ENCODE results near the gene CFAP100. TPM values are rescaled to one million over a fixed set of nuclear protein-coding genes. Genes with fewer than 3 reads are reported as not detected.

CFAP100 gene
- total and polyA plus RNA-seq, 2 of the 4 experiments (the other 2 are of a cell fraction) = not detected

DNA sequence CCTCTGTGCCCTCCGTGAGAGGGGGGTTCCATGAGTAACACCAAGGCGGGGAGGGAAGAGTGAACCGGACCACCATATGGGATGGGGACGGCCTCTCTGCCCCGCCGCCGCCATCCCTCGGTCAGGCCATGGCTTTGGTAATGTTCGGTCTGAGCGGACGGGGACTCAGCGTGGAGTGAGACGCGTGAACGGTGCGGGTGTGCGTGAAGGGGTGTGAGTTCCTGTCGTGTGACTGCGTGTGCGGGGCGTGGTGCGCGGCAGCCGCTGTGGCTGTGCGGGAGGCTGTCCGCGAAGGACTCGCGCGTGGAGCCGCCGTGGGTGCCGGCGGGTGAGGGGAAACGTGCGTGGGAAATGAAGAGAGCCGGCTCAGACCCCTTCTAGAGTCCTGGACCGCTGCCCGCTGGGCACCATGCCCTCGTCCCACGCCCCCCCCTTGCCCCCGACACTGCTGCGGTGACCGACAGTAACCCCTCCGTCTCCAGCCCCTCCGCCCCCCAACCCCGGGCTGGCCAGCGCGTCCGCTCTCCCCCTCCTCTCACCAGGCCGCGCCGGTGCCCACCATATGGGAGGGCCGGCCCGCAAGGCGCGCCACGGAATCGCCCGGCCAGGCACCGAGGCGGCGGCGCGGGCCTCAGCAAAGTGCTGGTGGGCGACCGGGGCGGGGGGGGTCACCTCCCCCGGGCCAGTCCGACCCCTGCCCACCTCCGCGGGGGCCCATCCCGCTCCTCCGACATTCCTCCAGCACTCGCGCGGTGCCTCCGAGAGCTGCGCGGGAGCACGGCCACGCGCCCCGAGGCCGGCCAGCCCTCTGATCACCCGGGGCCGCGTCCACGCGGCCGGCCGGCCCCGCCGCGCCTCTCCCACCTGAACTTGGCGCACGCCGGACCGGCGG lies 38.1 kb upstream of the CFAP100 start (continued):
- no peak for TF ChIP-seq NFE2L2 (IDR thresholded peaks at IDR 0.05; ENCODE audit: low read depth, low read length)
- TF ChIP-seq BHLHE40 (IDR thresholded peaks at IDR 0.05; ENCODE audit: low read depth, low read length) = no peak

DNA sequence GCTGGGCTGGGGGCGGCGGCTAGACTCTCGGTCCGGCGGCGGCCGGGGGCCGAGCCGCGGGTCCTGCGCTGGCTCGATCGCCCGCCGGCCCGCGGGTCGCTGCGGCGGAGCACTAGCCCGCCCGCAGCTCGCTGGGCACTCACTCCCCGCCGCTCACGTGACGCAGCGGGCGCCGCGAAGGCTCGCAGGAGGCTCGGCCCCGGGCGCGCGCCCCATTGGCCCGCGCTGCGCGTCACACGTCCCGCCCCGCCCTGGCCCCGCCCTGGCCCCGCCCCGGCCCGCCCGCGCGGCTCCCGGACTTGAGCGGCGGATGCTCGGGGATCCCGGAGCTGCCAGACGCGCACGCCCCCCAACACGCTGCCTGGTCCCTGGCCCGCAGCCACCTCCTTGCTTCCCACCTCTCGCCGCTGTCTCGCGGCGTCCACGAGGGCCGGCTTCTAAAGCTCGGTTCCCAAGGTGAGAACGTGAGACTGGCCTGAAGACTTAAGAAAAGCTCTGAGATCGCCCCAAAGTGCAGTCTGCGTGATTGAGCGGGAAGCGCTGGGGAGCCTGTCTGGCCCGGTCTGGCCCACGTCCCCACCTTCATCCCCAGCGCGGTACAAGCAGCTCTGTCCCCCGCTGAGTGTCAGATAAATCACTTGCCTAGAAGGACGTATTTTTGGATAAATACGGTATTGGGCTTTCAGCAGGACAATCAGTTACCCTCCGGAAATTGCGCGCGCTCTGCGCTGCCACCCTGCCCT lies 37.2 kb upstream of the CFAP100 start, which contains the start of gene KLF15:
Gene KLF15, minus strand, starts transcription at position 114 of the 743 bp plus-strand sequence. CDS start 4,486 bp downstream, outside the sequence.
- WGBS, 2 experiments (ENCODE audit: extremely low coverage in 2 of 2, insufficient read length in 1 of 2) = 0% methylated on average over 3 of the region's 86 CpGs; no CpG with 5 or more reads in 1 of the 2 experiments
- intact Hi-C loops (cut with micrococcal nuclease) = no loop called here
- ChIA-PET POLR2A (ENCODE audit: unreplicated experiment) (no interaction called here), CTCF (no interaction called here)
- no peak within 1 kb of the TSS for H4K91ac ChIP-seq (ENCODE audit: insufficient read depth, low read depth, low read length)
- H3K9me1 ChIP-seq (ENCODE audit: insufficient read depth, low read length) = no peaks in the 10 kb centered on the region
- H3K36me3 ChIP-seq (ENCODE audit: control insufficient read depth, insufficient read depth, low read length) = no peaks in the 10 kb centered on the region
- peak within 1 kb of the TSS; percentile 11; the same call in 1 of the 2 replicates for H3K4ac ChIP-seq (ENCODE audit: low read depth, low read length)
- no peak within 1 kb of the TSS for H2BK5ac ChIP-seq (ENCODE audit: low read depth, low read length, poor library complexity, severe bottlenecking)
- peak within 1 kb of the TSS; percentile 58; the same call in 1 of the 2 replicates for H3K9ac ChIP-seq (ENCODE audit: low read depth, low read length)
- no peak within 1 kb of the TSS for H2BK20ac ChIP-seq (ENCODE audit: low read depth, low read length)
- ATAC-seq (ENCODE audit: low read depth) (peak; percentile 93), DNase-seq (peak; percentile 72)
- H3K4me1 ChIP-seq (ENCODE audit: control insufficient read depth, insufficient read depth, low read length) = peaks cover 3% of the 10 kb centered on the region; the same call in 1 of the 2 replicates
- no peaks in the 10 kb centered on the region for H3K79me1 ChIP-seq (ENCODE audit: low read depth in 1 of 2, low read length in 2 of 2)
- H3K56ac ChIP-seq (ENCODE audit: extremely low read depth, insufficient read depth, low read length) = no peak within 1 kb of the TSS
- H4K8ac ChIP-seq (ENCODE audit: low read depth in 2 of 2, low read length in 2 of 2) = no peak within 1 kb of the TSS
- H3K4me3 ChIP-seq (ENCODE audit: insufficient read depth, low read depth, low read length) = peak within 1 kb of the TSS; percentile 61
- no peak within 1 kb of the TSS for H2BK15ac ChIP-seq (ENCODE audit: low read depth, low read length)
- peaks cover 41% of the 10 kb centered on the region for H3K27me3 ChIP-seq (ENCODE audit: control insufficient read depth, insufficient read depth, low read length)
- H2BK120ac ChIP-seq (ENCODE audit: low read depth, low read length) = no peak within 1 kb of the TSS
- H3K23ac ChIP-seq (ENCODE audit: low read depth, low read length) = peak within 1 kb of the TSS; percentile 25; the same call in 1 of the 2 replicates
- BruUV-seq (replicated peaks) = no TSS peak
- peak within 1 kb of the TSS; percentile 44 for H2AK9ac ChIP-seq (replicated peaks; ENCODE audit: low read depth, low read length, poor library complexity)
- H4K20me1 ChIP-seq (ENCODE audit: insufficient read depth, low read length) = no peaks in the 10 kb centered on the region; the same call in 1 of the 2 replicates
- H3K9me3 ChIP-seq (ENCODE audit: control insufficient read depth, insufficient read depth, low read length) = peaks cover 2% of the 10 kb centered on the region; the same call in 1 of the 2 replicates
- no peak within 1 kb of the TSS for H3K27ac ChIP-seq (ENCODE audit: insufficient read depth, low read length)
- H3K14ac ChIP-seq (replicated peaks; ENCODE audit: low read depth, low read length) = no peak within 1 kb of the TSS
- no peak within 1 kb of the TSS for H4K5ac ChIP-seq (ENCODE audit: low read depth, low read length)
- H3K4me2 ChIP-seq (ENCODE audit: low read depth, low read length) = peak within 1 kb of the TSS; percentile 96
- no peak within 1 kb of the TSS for H2AK5ac ChIP-seq (ENCODE audit: low read depth, low read length)
- peak within 1 kb of the TSS; percentile 94 for H2AFZ ChIP-seq (replicated peaks; ENCODE audit: low read length, poor library complexity)
- in situ Hi-C loops (cut with MboI; ENCODE audit: low sequenced_read_pairs) = no loop called here
- dilution Hi-C loops (cut with HindIII; ENCODE audit: low sequenced_read_pairs, unreplicated experiment) = no loop called here
- no peak within 1 kb of the TSS; the same call in 1 of the 2 replicates for H3K18ac ChIP-seq (ENCODE audit: low read depth, low read length)
- TF ChIP-seq BHLHE40 (IDR thresholded peaks at IDR 0.05; ENCODE audit: low read depth, low read length) (peak; percentile 92), RCOR1 (IDR thresholded peaks at IDR 0.05; ENCODE audit: insufficient replicate concordance, low read length) (no peak), POLR2A (IDR thresholded peaks at IDR 0.05; ENCODE audit: low read depth, low read length) (no peak), NFE2L2 (IDR thresholded peaks at IDR 0.05; ENCODE audit: low read depth, low read length) (no peak), USF2 (IDR thresholded peaks at IDR 0.05; ENCODE audit: low read depth, low read length) (peak; percentile 94), MAZ (IDR thresholded peaks at IDR 0.05; ENCODE audit: borderline replicate concordance, low read depth, low read length) (peak; percentile 53; the same call in 1 of the 2 replicates), CTCF (conservative IDR thresholded peaks at IDR 0.05; ENCODE audit: low read depth, low read length) (no peak), MAFK (IDR thresholded peaks at IDR 0.05; ENCODE audit: low read depth, low read length) (no peak)
- TF ChIP-seq, protein P1, sequence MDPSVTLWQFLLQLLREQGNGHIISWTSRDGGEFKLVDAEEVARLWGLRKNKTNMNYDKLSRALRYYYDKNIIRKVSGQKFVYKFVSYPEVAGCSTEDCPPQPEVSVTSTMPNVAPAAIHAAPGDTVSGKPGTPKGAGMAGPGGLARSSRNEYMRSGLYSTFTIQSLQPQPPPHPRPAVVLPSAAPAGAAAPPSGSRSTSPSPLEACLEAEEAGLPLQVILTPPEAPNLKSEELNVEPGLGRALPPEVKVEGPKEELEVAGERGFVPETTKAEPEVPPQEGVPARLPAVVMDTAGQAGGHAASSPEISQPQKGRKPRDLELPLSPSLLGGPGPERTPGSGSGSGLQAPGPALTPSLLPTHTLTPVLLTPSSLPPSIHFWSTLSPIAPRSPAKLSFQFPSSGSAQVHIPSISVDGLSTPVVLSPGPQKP (IDR thresholded peaks at IDR 0.05; ENCODE audit: borderline replicate concordance, low read depth, low read length) = no peak
